Measurements from ENCODE around the gene BABAM2. TPM values are rescaled to one million over a fixed set of nuclear protein-coding genes. Genes with fewer than 3 reads are reported as not detected.

BABAM2 gene
- total and polyA plus RNA-seq, 11 donors: 22.2 to 75.1 (median 62.5) TPM

- Histone ChIP-seq H3K36me3 (no peaks in the 10 kb centered on the region), H3K4me1 (peaks cover 0 to 4% (median 0%) of the 10 kb centered on the region in 12 donors), H3K9me3 (peaks cover 0 to 21% (median 9%) of the 10 kb centered on the region in 12 donors), H3K27me3 (no peaks in the 10 kb centered on the region), H3K4me3 (no peak overlapping the region), H3K27ac (peak overlapping the region in 1 of 12 donors; percentile 13)
- no peak for DNase-seq
- no peak for TF ChIP-seq POLR2A (IDR thresholded peaks at IDR 0.05)
- TF ChIP-seq, protein P1, sequence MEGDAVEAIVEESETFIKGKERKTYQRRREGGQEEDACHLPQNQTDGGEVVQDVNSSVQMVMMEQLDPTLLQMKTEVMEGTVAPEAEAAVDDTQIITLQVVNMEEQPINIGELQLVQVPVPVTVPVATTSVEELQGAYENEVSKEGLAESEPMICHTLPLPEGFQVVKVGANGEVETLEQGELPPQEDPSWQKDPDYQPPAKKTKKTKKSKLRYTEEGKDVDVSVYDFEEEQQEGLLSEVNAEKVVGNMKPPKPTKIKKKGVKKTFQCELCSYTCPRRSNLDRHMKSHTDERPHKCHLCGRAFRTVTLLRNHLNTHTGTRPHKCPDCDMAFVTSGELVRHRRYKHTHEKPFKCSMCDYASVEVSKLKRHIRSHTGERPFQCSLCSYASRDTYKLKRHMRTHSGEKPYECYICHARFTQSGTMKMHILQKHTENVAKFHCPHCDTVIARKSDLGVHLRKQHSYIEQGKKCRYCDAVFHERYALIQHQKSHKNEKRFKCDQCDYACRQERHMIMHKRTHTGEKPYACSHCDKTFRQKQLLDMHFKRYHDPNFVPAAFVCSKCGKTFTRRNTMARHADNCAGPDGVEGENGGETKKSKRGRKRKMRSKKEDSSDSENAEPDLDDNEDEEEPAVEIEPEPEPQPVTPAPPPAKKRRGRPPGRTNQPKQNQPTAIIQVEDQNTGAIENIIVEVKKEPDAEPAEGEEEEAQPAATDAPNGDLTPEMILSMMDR (IDR thresholded peaks at IDR 0.05): no peak
- no peak for ATAC-seq
- intact Hi-C loops (cut with DNase I): no loop called here
- WGBS, 4 donors: 83 to 87% (median 86%) methylated on average over 3 of the region's 3 CpGs
Observed at GRCh38 chr2:28152585-28153280, 262.2 kb downstream of the BABAM2 start.

DNA sequence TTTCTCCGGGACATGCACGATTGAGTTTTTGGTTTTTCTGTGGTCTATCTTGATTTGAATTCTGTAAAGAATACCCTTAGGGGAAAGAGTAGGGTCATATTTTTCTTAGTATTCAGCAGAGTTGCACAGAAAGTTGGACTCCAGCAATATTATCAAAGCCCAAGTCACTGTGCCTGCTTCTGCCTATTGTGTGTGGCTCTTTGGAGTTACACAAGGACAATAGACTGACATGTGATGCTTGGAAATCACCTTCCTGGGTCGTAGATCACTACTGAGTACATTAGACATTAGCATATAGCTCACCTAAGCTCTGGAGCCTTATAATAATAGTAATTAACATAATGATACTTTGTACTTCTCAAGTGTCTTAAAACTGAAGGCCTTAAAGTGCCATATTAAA, 263.3 kb downstream of the BABAM2 start:
- TF ChIP-seq, protein P1 (IDR thresholded peaks at IDR 0.05): no peak
- TF ChIP-seq POLR2A (IDR thresholded peaks at IDR 0.05): no peak
- peaks cover 0 to 21% (median 9%) of the 10 kb centered on the region in 12 donors for H3K9me3 ChIP-seq
- H3K36me3 ChIP-seq: no peaks in the 10 kb centered on the region
- H3K4me3 ChIP-seq: no peak overlapping the region
- H3K4me1 ChIP-seq: peaks cover 0 to 4% (median 0%) of the 10 kb centered on the region in 12 donors
- H3K27me3 ChIP-seq: no peaks in the 10 kb centered on the region
- ATAC-seq: no peak
- DNase-seq: no peak
- H3K27ac ChIP-seq: no peak overlapping the region
- WGBS, 4 donors: 85 to 92% (median 87%) methylated on average over 3 of the region's 3 CpGs
- intact Hi-C loops (cut with DNase I): no loop called here

DNA sequence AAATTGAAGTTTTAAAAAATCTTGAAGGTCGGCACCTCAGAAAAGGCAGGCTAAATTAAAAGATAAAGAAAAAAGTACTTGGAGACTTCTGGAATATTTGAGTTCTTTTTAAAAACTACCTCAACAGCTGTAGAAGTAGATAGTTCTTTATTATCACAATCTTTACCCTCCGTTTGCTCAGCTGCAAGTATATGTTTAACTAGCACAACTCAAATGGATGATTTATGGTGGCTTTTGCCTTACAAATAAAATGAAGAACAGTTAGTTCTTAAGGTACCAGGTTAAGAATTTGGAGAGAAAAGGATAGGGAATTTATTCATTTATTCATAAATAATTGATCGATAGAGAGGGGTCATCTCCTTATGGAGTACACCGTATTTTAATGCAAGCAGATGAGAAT, 264.6 kb downstream of the BABAM2 start:
- 95 to 98% (median 98%) methylated on average over 4 of the region's 4 CpGs for WGBS, 4 donors
- no peaks in the 10 kb centered on the region for H3K27me3 ChIP-seq
- intact Hi-C loops (cut with DNase I): no loop called here
- TF ChIP-seq POLR2A (IDR thresholded peaks at IDR 0.05): no peak
- TF ChIP-seq, protein P1 (IDR thresholded peaks at IDR 0.05): no peak
- DNase-seq (no peak), ATAC-seq (no peak)
- peaks cover 0 to 2% (median 0%) of the 10 kb centered on the region in 12 donors for H3K4me1 ChIP-seq
- no peak overlapping the region for H3K27ac ChIP-seq
- no peak overlapping the region for H3K4me3 ChIP-seq
- peaks cover 0 to 21% (median 9%) of the 10 kb centered on the region in 12 donors for H3K9me3 ChIP-seq
- H3K36me3 ChIP-seq: no peaks in the 10 kb centered on the region

- 56 to 68% (median 60%) methylated on average over 1 of the region's 1 CpG for WGBS, 4 donors
- DNase-seq (no peak), ATAC-seq (no peak)
- intact Hi-C loops (cut with DNase I): no loop called here
- H3K36me3 ChIP-seq: no peaks in the 10 kb centered on the region
- peaks cover 0 to 4% (median 0%) of the 10 kb centered on the region in 12 donors for H3K4me1 ChIP-seq
- no peak overlapping the region for H3K4me3 ChIP-seq
- H3K27ac ChIP-seq: no peak overlapping the region
- no peak for TF ChIP-seq POLR2A (IDR thresholded peaks at IDR 0.05)
- TF ChIP-seq, protein P1 (IDR thresholded peaks at IDR 0.05): peak in 11 of 12 donors; percentile 7 to 50 (median 36)
- no peaks in the 10 kb centered on the region for H3K27me3 ChIP-seq
- H3K9me3 ChIP-seq: peaks cover 0 to 21% (median 9%) of the 10 kb centered on the region in 12 donors
Observed at GRCh38 chr2:28155627-28156026, 265.1 kb downstream of the BABAM2 start.

Data from heart left ventricle (tissue), 16 donors.